AG20443 (cell line): ENCODE data around the gene FAM9C.
"Not testable (repeated sequence)": the region's sequence is repeated elsewhere in the genome, so short reads cannot be mapped to it uniquely, and the experiment has no call there.

Experiments used
- DNase-seq: peaks from one replicate; pipeline ENCODE4 v3.0.0; 2012; ENCODE audit warnings: low spot score, mixed read lengths

Gene FAM9C

GRCh38 chrX:13076176-13076961 lies 31.9 kb upstream of the FAM9C start:
- DNase-seq = no peak

GRCh38 chrX:13074297-13075262 lies 30.2 kb upstream of the FAM9C start:
- no peak for DNase-seq

- no peak for DNase-seq
These were observed 25.5 kb upstream of the FAM9C start for GRCh38 chrX:13069771-13070416.

GRCh38 chrX:13068651-13069050 lies 24.2 kb upstream of the FAM9C start:
- DNase-seq = no peak

GRCh38 chrX:13067773-13068172 lies 23.4 kb upstream of the FAM9C start:
- DNase-seq = no peak

- DNase-seq = no peak
These were observed 22.0 kb upstream of the FAM9C start for GRCh38 chrX:13066391-13066790.

- DNase-seq = peak; percentile 52
These were observed 20.3 kb upstream of the FAM9C start for GRCh38 chrX:13064599-13065143.

GRCh38 chrX:13063124-13063523 lies 18.7 kb upstream of the FAM9C start:
- DNase-seq = not testable (repeated sequence)

GRCh38 chrX:13062331-13062730 lies 17.9 kb upstream of the FAM9C start:
- not testable (repeated sequence) for DNase-seq

GRCh38 chrX:13061215-13061708 lies 16.8 kb upstream of the FAM9C start:
- not testable (repeated sequence) for DNase-seq

GRCh38 chrX:13059637-13060499 lies 15.4 kb upstream of the FAM9C start:
- DNase-seq = no peak

- no peak for DNase-seq
These were observed 11.1 kb upstream of the FAM9C start for GRCh38 chrX:13055486-13055885.

- no peak for DNase-seq
These were observed 8.8 kb upstream of the FAM9C start for GRCh38 chrX:13053171-13053570.

GRCh38 chrX:13051529-13052172 lies 7.2 kb upstream of the FAM9C start:
- no peak for DNase-seq

GRCh38 chrX:13051167-13051528 lies 6.7 kb upstream of the FAM9C start:
- DNase-seq = no peak

- no peak for DNase-seq
These were observed 5.7 kb upstream of the FAM9C start for GRCh38 chrX:13050151-13050550.

- DNase-seq = no peak
These were observed 3.9 kb upstream of the FAM9C start for GRCh38 chrX:13048280-13048679.

GRCh38 chrX:13047759-13048158 lies 3.3 kb upstream of the FAM9C start:
- no peak for DNase-seq

GRCh38 chrX:13046141-13046855 lies 1.9 kb upstream of the FAM9C start:
- no peak for DNase-seq

- no peak for DNase-seq
These were observed 482 bp downstream of the FAM9C start for GRCh38 chrX:13043938-13044337.
